A673 (cell line): Measurements from ENCODE around the gene DNMBP.

ENCODE experiments used
- CTCF ChIP-seq: fragments of 300-800, 200-600 bp; sonication (generic); conservative IDR thresholded peaks from 2 replicates; pipeline ENCODE4 v1.5.1; 2017; ENCODE audit warnings: low read depth, mild to moderate bottlenecking, antibody characterized with exemption, low read length, moderate library complexity, mixed read lengths
- EZH2 ChIP-seq: fragments of 200-600 bp; sonication (generic); IDR thresholded peaks from 2 replicates; pipeline ENCODE4 v1.6.1; 2017; ENCODE audit warnings: borderline replicate concordance, low read depth, mild to moderate bottlenecking, mixed read lengths, antibody characterized with exemption, low read length; ENCODE audit not compliant: poor library complexity, severe bottlenecking

- TF ChIP-seq CTCF (no peak), EZH2 (no peak)
These were observed 10.0 kb upstream of the DNMBP start for GRCh38 chr10:100019787-100020141.
